A549 (cell line): ENCODE results near the gene FAM221B.

Experiments used
- ATOH8 ChIP-seq: fragments of 250-450 bp; sonication (Bioruptor Pico); IDR thresholded peaks from 2 replicates; pipeline ENCODE4 v1.5.0; 2020; ENCODE audit warnings: low read depth, mild to moderate bottlenecking, moderate library complexity
- CHD2 ChIP-seq: fragments of 150-350 bp; IDR thresholded peaks from 2 replicates; pipeline ENCODE4 v1.6.1; 2014; ENCODE audit warnings: low read length; ENCODE audit not compliant: partially characterized antibody
- CTCF ChIP-seq: fragments of >200 bp; sonication (Bioruptor Twin); formaldehyde crosslinking; IDR thresholded peaks from 3 replicates; pipeline ENCODE4 v1.5.1; 2016
- ESRRA ChIP-seq: fragments of 150-350 bp; IDR thresholded peaks from 2 replicates; pipeline ENCODE4 v1.6.1; 2014; ENCODE audit warnings: mild to moderate bottlenecking, low read length, borderline replicate concordance
- FOSL2 ChIP-seq, 2 experiments: fragments of 450-650 bp in 1 of 2; fragments of >200 bp in 1 of 2; sonication (Bioruptor Twin) in 1 of 2; formaldehyde crosslinking; IDR thresholded peaks; 2 replicates each; pipeline versions ENCODE4 v1.5.0 to v1.6.1; 2016 to 2020; ENCODE audit warnings: mild to moderate bottlenecking in 1 of 2, moderate library complexity in 1 of 2
- FOXS1 ChIP-seq: fragments of 250-450 bp; sonication (Bioruptor Pico); IDR thresholded peaks from 2 replicates; pipeline ENCODE4 v1.5.0; 2020; ENCODE audit warnings: mild to moderate bottlenecking, moderate library complexity
- HMGXB4 ChIP-seq: fragments of 250-450 bp; sonication (Bioruptor Pico); IDR thresholded peaks from 2 replicates; pipeline ENCODE4 v1.5.0; 2021; ENCODE audit warnings: mild to moderate bottlenecking, moderate library complexity, borderline replicate concordance
- KDM1A ChIP-seq: fragments of 200-600 bp; sonication (generic); IDR thresholded peaks from 2 replicates; pipeline ENCODE4 v1.6.1; 2016; ENCODE audit warnings: low read depth, mild to moderate bottlenecking
- NR3C1 ChIP-seq: fragments of >200 bp; sonication (Bioruptor Twin); formaldehyde crosslinking; IDR thresholded peaks from 3 replicates; pipeline ENCODE4 v1.6.1; 2017
- POLR2A ChIP-seq: IDR thresholded peaks from 2 replicates; pipeline ENCODE4 v1.6.1; 2012; ENCODE audit warnings: mild to moderate bottlenecking, low read length
- POLR2AphosphoS2 ChIP-seq: conservative IDR thresholded peaks from 2 replicates; pipeline ENCODE4 v1.6.1; 2012; ENCODE audit warnings: low read length, improper control_type of control experiment, inconsistent platforms
- REST ChIP-seq: fragments of 200-600 bp; sonication (generic); IDR thresholded peaks from 2 replicates; pipeline ENCODE4 v1.6.1; 2016; ENCODE audit warnings: antibody characterized with exemption, mild to moderate bottlenecking, moderate library complexity
- RFX5 ChIP-seq: fragments of 450-650 bp; IDR thresholded peaks from 2 replicates; pipeline ENCODE4 v1.7.1; 2014; ENCODE audit warnings: antibody characterized with exemption, mild to moderate bottlenecking, moderate library complexity
- SMC3 ChIP-seq: fragments of >200 bp; sonication (Bioruptor Twin); formaldehyde crosslinking; IDR thresholded peaks from 3 replicates; pipeline ENCODE4 v1.6.1; 2018; ENCODE audit warnings: inconsistent platforms

GRCh38 chr9:35868933-35869332, 40.4 kb upstream of the FAM221B start:
- TF ChIP-seq CTCF (no peak), KDM1A (no peak), HMGXB4 (no peak), POLR2AphosphoS2 (no peak), SMC3 (no peak), FOSL2 (IDR thresholded peaks at IDR 0.05) (no peak), FOSL2 (CRISPR knock-in tag; IDR thresholded peaks at IDR 0.05) (no peak), FOXS1 (CRISPR knock-in tag) (no peak), CHD2 (no peak), ATOH8 (CRISPR knock-in tag) (no peak), NR3C1 (no peak), REST (no peak), ESRRA (no peak), RFX5 (no peak), POLR2A (no peak)
